ENCODE data around the gene ATL2.

- TF ChIP-seq CTCF (IDR thresholded peaks at IDR 0.05; ENCODE audit: low read depth, low read length), result no peak
- no peak for TF ChIP-seq POLR2A (IDR thresholded peaks at IDR 0.05; ENCODE audit: extremely low read depth, insufficient read length)
Observed at GRCh38 chr2:38262069-38262871, 114.8 kb downstream of the ATL2 start.

All from NB4 (cell line).